Liver (tissue), 9 donors: ENCODE measurements around the gene FZD1. TPM values are rescaled to one million over a fixed set of nuclear protein-coding genes. Genes with fewer than 3 reads are reported as not detected.
A peak's percentile ranks its signal among the peaks of the same experiment; 100 is the strongest.

ENCODE experiments used
- DNase-seq: peaks from one replicate; pipeline ENCODE4 v3.0.0-alpha.2; 2017; ENCODE audit warnings: low spot score
- H3K27ac ChIP-seq, 2 donors: one replicate each; pipeline ENCODE4 v1.7.0; 2013; ENCODE audit warnings: inconsistent platforms in 2 of 2, low read length in 2 of 2, control low read depth in 1 of 2, low read depth in 1 of 2, mild to moderate bottlenecking in 1 of 2
- H3K27me3 ChIP-seq, 4 donors: one replicate each; pipeline versions ENCODE4 v1.6.1 to v1.7.0; 2013; ENCODE audit warnings: low read length in 3 of 4, inconsistent platforms in 1 of 4, mild to moderate bottlenecking in 1 of 4, moderate library complexity in 1 of 4; ENCODE audit not compliant: control insufficient read depth in 4 of 4, insufficient read depth in 4 of 4
- H3K36me3 ChIP-seq, 4 donors: one replicate each; pipeline versions ENCODE4 v1.6.1 to v1.7.0; 2013; ENCODE audit warnings: low read length in 3 of 4, mild to moderate bottlenecking in 3 of 4, low read depth in 1 of 4, moderate library complexity in 1 of 4; ENCODE audit not compliant: control insufficient read depth in 4 of 4, insufficient read depth in 3 of 4
- H3K4me1 ChIP-seq, 4 donors: one replicate each; pipeline versions ENCODE4 v1.6.1 to v1.7.0; 2013; ENCODE audit warnings: low read length in 3 of 4, mild to moderate bottlenecking in 3 of 4, moderate library complexity in 1 of 4; ENCODE audit not compliant: control insufficient read depth in 4 of 4, insufficient read depth in 4 of 4
- H3K4me3 ChIP-seq, 3 donors: one replicate each; pipeline versions ENCODE4 v1.6.1 to v1.7.0; 2013; ENCODE audit warnings: low read length in 3 of 3, control low read depth in 1 of 3, low read depth in 1 of 3, mild to moderate bottlenecking in 1 of 3
- H3K9ac ChIP-seq, 2 donors: one replicate each; pipeline ENCODE4 v1.7.0; 2013; ENCODE audit warnings: low read length in 2 of 2, mild to moderate bottlenecking in 2 of 2, moderate library complexity in 2 of 2, control low read depth in 1 of 2, low read depth in 1 of 2
- H3K9me3 ChIP-seq, 4 donors: one replicate each; pipeline versions ENCODE4 v1.6.1 to v1.7.0; 2013; ENCODE audit warnings: low read length in 3 of 4; ENCODE audit not compliant: control insufficient read depth in 4 of 4
- EGR1 ChIP-seq, 2 donors: IDR thresholded peaks; 2 replicates each; pipeline ENCODE4 v1.6.1; 2016 to 2018; ENCODE audit warnings: antibody characterized with exemption in 2 of 2, low read depth in 2 of 2
- FOXA1 ChIP-seq: IDR thresholded peaks from 2 replicates; pipeline ENCODE4 v1.6.1; 2016; ENCODE audit warnings: antibody characterized with exemption
- FOXA2 ChIP-seq: IDR thresholded peaks from 2 replicates; pipeline ENCODE4 v1.6.1; 2016; ENCODE audit warnings: antibody characterized with exemption
- GABPA ChIP-seq, 2 donors: IDR thresholded peaks in 1 of 2; conservative IDR thresholded peaks in 1 of 2; 2 replicates each; pipeline ENCODE4 v1.6.1; 2016; ENCODE audit warnings: antibody characterized with exemption in 2 of 2, mild to moderate bottlenecking in 1 of 2, moderate library complexity in 1 of 2
- HNF4A ChIP-seq, 2 donors: conservative IDR thresholded peaks; 2 replicates each; pipeline ENCODE4 v1.6.1; 2016; ENCODE audit warnings: antibody characterized with exemption in 2 of 2, mild to moderate bottlenecking in 2 of 2
- HNF4G ChIP-seq: IDR thresholded peaks from 2 replicates; pipeline ENCODE4 v1.6.1; 2016; ENCODE audit warnings: antibody characterized with exemption
- JUND ChIP-seq, 2 donors: IDR thresholded peaks; 2 replicates each; pipeline ENCODE4 v1.6.1; 2016; ENCODE audit warnings: antibody characterized with exemption in 2 of 2
- NR2F2 ChIP-seq: IDR thresholded peaks from 2 replicates; pipeline ENCODE4 v1.6.1; 2016; ENCODE audit warnings: antibody characterized with exemption
- RAD21 ChIP-seq, 2 donors: IDR thresholded peaks; 2 replicates each; pipeline ENCODE4 v1.6.1; 2016; ENCODE audit warnings: antibody characterized with exemption in 2 of 2, mild to moderate bottlenecking in 2 of 2
- RXRA ChIP-seq, 2 donors: IDR thresholded peaks; 2 replicates each; pipeline ENCODE4 v1.6.1; 2017 to 2018; ENCODE audit warnings: antibody characterized with exemption in 2 of 2, mild to moderate bottlenecking in 1 of 2
- SP1 ChIP-seq: IDR thresholded peaks from 2 replicates; pipeline ENCODE4 v1.6.1; 2018; ENCODE audit warnings: antibody characterized with exemption, mild to moderate bottlenecking
- TAF1 ChIP-seq: conservative IDR thresholded peaks from 2 replicates; pipeline ENCODE4 v1.6.1; 2016; ENCODE audit warnings: antibody characterized with exemption, mild to moderate bottlenecking
- YY1 ChIP-seq: IDR thresholded peaks from 2 replicates; pipeline ENCODE4 v1.6.1; 2016; ENCODE audit warnings: antibody characterized with exemption, mild to moderate bottlenecking
- WGBS: extraction: QIAGEN DNeasy Blood & Tissue Kit; methylation state at CpG from one replicate; pipeline ENCODE4 v1.1.7; 2013; 5-methylcytosine and 5-hydroxymethylcytosine counted together
- polyA plus RNA-seq, 2 donors: library from polyadenylated mRNA; stranded (reverse) in 1 of 2; unstranded in 1 of 2; fragments of 200-250 nt in 1 of 2; fragments of >200 nt in 1 of 2; fragmentation: Nextera tagmentation in 1 of 2; extraction: Ambion mirVana in 1 of 2; gene quantifications; one replicate each; pipeline versions ENCODE4 v1.2.1 to v1.2.3, GENCODE V29; 2013 to 2015
- total RNA-seq, 2 donors: library from RNA; depleted of rRNA; stranded (reverse); fragments of >200 nt; gene quantifications; one replicate each; pipeline ENCODE4 v1.2.3, GENCODE V29; 2014
- TF ChIP-seq, protein P1 (sequence below): IDR thresholded peaks from 2 replicates; pipeline ENCODE4 v1.6.1; 2016; ENCODE audit warnings: antibody characterized with exemption, mild to moderate bottlenecking
- TF ChIP-seq, protein P2 (sequence below): IDR thresholded peaks from 2 replicates; pipeline ENCODE4 v1.6.1; 2016; ENCODE audit warnings: antibody characterized with exemption
- TF ChIP-seq, protein P3 (sequence below): fragments of 150-350 bp; IDR thresholded peaks from 2 replicates; pipeline ENCODE4 v1.5.1; 2017; ENCODE audit warnings: improper control_type of control experiment, low read depth, low read length; ENCODE audit not compliant: missing input control
- TF ChIP-seq, protein P4 (sequence below): IDR thresholded peaks from 2 replicates; pipeline ENCODE4 v1.6.1; 2016; ENCODE audit warnings: antibody characterized with exemption
- donor health status: healthy.
- donor health status: healthy.
- donor health status: healthy.
- donor health status: healthy.
- donor health status: healthy.

FZD1 gene
- total and polyA plus RNA-seq, 4 donors: 0.68 to 3.8 (median 2.6) TPM

DNA sequence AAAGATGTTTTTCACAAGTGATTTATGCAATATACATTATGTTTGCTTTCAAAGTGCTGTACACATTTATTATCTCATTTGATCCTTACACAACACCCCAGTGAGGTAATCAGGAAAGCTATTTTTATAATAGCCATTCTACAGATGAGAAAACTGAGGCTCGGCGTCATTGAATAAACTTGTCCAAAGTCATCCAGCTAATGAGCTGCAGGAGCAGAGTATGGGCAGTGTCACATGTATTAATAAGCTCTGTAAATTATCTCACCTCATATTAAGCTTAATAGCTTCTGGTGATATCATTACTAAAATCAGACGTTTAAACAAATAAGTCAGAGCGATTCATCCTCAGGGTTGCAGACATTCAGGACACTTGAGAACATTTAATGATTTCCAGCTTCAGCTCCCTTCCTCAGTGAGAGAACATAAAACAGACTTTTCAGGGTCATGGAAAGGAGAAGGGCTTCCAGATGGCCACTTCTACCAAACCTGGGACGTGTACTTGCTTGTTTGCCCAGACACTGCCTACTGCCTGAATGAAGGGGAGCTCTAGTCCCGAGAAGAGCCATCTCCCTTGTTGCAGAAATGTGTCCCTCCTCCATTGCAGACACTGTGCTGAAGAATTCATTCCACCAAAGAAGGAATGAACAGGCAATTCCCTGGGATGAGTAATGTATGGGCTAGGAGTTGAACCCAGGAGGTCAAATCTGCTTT lies 20.5 kb upstream of the FZD1 start:
- peaks cover 2 to 8% (median 7%) of the 10 kb centered on the region in 4 donors for H3K4me1 ChIP-seq
- H3K36me3 ChIP-seq: no peaks in the 10 kb centered on the region
- no peak for DNase-seq
- H3K27me3 ChIP-seq: no peaks in the 10 kb centered on the region
- H3K4me3 ChIP-seq: no peak overlapping the region
- H3K9me3 ChIP-seq: no peaks in the 10 kb centered on the region
- 83% methylated on average over 6 of the region's 6 CpGs for WGBS
- TF ChIP-seq TAF1 (no peak), RXRA (IDR thresholded peaks at IDR 0.05) (no peak), YY1 (no peak), GABPA (IDR thresholded peaks at IDR 0.05 in 1 of 2, conservative IDR thresholded peaks at IDR 0.05 in 1 of 2) (no peak), HNF4G (no peak), FOXA2 (no peak), JUND (IDR thresholded peaks at IDR 0.05) (no peak), SP1 (no peak), RAD21 (IDR thresholded peaks at IDR 0.05) (no peak), FOXA1 (no peak)
- TF ChIP-seq, protein P1, sequence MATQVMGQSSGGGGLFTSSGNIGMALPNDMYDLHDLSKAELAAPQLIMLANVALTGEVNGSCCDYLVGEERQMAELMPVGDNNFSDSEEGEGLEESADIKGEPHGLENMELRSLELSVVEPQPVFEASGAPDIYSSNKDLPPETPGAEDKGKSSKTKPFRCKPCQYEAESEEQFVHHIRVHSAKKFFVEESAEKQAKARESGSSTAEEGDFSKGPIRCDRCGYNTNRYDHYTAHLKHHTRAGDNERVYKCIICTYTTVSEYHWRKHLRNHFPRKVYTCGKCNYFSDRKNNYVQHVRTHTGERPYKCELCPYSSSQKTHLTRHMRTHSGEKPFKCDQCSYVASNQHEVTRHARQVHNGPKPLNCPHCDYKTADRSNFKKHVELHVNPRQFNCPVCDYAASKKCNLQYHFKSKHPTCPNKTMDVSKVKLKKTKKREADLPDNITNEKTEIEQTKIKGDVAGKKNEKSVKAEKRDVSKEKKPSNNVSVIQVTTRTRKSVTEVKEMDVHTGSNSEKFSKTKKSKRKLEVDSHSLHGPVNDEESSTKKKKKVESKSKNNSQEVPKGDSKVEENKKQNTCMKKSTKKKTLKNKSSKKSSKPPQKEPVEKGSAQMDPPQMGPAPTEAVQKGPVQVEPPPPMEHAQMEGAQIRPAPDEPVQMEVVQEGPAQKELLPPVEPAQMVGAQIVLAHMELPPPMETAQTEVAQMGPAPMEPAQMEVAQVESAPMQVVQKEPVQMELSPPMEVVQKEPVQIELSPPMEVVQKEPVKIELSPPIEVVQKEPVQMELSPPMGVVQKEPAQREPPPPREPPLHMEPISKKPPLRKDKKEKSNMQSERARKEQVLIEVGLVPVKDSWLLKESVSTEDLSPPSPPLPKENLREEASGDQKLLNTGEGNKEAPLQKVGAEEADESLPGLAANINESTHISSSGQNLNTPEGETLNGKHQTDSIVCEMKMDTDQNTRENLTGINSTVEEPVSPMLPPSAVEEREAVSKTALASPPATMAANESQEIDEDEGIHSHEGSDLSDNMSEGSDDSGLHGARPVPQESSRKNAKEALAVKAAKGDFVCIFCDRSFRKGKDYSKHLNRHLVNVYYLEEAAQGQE: no peak
- TF ChIP-seq, protein P2, sequence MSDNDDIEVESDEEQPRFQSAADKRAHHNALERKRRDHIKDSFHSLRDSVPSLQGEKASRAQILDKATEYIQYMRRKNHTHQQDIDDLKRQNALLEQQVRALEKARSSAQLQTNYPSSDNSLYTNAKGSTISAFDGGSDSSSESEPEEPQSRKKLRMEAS: no peak
- TF ChIP-seq, protein P3, sequence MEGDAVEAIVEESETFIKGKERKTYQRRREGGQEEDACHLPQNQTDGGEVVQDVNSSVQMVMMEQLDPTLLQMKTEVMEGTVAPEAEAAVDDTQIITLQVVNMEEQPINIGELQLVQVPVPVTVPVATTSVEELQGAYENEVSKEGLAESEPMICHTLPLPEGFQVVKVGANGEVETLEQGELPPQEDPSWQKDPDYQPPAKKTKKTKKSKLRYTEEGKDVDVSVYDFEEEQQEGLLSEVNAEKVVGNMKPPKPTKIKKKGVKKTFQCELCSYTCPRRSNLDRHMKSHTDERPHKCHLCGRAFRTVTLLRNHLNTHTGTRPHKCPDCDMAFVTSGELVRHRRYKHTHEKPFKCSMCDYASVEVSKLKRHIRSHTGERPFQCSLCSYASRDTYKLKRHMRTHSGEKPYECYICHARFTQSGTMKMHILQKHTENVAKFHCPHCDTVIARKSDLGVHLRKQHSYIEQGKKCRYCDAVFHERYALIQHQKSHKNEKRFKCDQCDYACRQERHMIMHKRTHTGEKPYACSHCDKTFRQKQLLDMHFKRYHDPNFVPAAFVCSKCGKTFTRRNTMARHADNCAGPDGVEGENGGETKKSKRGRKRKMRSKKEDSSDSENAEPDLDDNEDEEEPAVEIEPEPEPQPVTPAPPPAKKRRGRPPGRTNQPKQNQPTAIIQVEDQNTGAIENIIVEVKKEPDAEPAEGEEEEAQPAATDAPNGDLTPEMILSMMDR: no peak
- H3K9ac ChIP-seq: no peak overlapping the region
- no peak overlapping the region for H3K27ac ChIP-seq

DNA sequence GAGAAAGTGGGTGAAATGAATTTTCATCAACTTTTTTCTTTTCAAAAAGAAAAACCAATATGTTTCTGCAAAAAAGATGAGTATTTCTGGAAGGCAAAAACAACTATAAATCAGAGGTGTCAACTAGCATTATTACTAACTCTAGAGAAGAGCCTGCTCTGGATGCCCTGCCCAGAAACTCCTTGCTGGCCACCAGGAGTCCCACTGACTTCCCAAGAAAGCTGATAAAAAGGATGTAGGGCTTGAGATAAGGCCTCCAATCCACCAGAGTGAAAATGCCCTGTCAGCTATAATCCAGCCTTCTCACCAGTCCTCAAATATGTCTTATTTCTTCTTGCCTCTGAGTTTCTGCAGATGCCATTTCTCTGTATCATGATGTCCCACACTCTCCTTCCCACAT lies 16.7 kb upstream of the FZD1 start:
- H3K36me3 ChIP-seq: no peaks in the 10 kb centered on the region
- no peak overlapping the region for H3K4me3 ChIP-seq
- no peak for DNase-seq
- H3K27ac ChIP-seq: no peak overlapping the region
- no peaks in the 10 kb centered on the region for H3K9me3 ChIP-seq
- TF ChIP-seq RAD21 (IDR thresholded peaks at IDR 0.05) (peak in 1 of 2 donors; percentile 7), TAF1 (no peak)
- H3K4me1 ChIP-seq: no peaks in the 10 kb centered on the region
- H3K9ac ChIP-seq: no peak overlapping the region
- no peaks in the 10 kb centered on the region for H3K27me3 ChIP-seq

DNA sequence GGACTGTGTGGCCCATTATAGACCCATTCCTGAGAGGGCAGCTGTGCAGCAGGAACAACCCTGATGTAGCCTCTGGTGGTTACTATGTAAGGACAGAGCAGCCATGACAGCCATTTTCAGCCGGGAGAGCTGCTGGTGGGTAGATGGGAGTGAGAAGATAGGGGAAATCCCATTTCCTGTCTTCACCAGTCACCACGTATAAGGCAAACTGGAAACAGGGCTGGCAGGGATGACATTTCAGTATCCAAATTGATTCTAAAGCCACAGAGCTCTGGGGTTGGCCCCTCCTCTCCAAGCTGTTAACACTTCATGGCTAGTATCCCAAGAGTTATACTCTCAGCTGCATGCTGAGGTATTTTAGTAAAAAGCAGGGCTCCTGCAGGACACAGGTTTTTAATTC lies 15.2 kb upstream of the FZD1 start:
- no peak overlapping the region for H3K27ac ChIP-seq
- H3K9ac ChIP-seq: no peak overlapping the region
- no peak overlapping the region for H3K4me3 ChIP-seq
- DNase-seq: no peak
- no peaks in the 10 kb centered on the region for H3K9me3 ChIP-seq
- WGBS: 56% methylated on average over 2 of the region's 2 CpGs
- no peaks in the 10 kb centered on the region for H3K27me3 ChIP-seq
- no peaks in the 10 kb centered on the region for H3K36me3 ChIP-seq
- no peaks in the 10 kb centered on the region for H3K4me1 ChIP-seq
- TF ChIP-seq FOXA1 (no peak), HNF4A (conservative IDR thresholded peaks at IDR 0.05) (no peak), EGR1 (IDR thresholded peaks at IDR 0.05; ENCODE audit: low read depth in 2 of 2) (no peak), NR2F2 (no peak)
- TF ChIP-seq, protein P2: no peak
- TF ChIP-seq, protein P4, sequence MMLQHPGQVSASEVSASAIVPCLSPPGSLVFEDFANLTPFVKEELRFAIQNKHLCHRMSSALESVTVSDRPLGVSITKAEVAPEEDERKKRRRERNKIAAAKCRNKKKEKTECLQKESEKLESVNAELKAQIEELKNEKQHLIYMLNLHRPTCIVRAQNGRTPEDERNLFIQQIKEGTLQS: no peak
- TF ChIP-seq, protein P3: no peak
